GM19452 (cell line): Measurements from ENCODE around the gene TRPC3.
"Not testable (repeated sequence)": the region's sequence is repeated elsewhere in the genome, so short reads cannot be mapped to it uniquely, and the experiment has no call there.

Experiments
- ATAC-seq: cut with Tn5 transposase; IDR thresholded peaks from one replicate; pipeline ENCODE4 v1.9.1; 2021; ENCODE audit not compliant: unreplicated experiment

TRPC3 gene

GRCh38 chr4:121950212-121950679 lies 1.6 kb downstream of the TRPC3 start:
- peak; percentile 86 for ATAC-seq

- no peak for ATAC-seq
Measured at GRCh38 chr4:121946644-121947043, 5.2 kb downstream of the TRPC3 start.

GRCh38 chr4:121943941-121944340 lies 7.9 kb downstream of the TRPC3 start:
- ATAC-seq: no peak

GRCh38 chr4:121939690-121940089 lies 12.2 kb downstream of the TRPC3 start:
- no peak for ATAC-seq

GRCh38 chr4:121938282-121939092 lies 13.4 kb downstream of the TRPC3 start:
- no peak for ATAC-seq

- ATAC-seq: no peak
Measured at GRCh38 chr4:121936101-121936500, 15.8 kb downstream of the TRPC3 start.

- ATAC-seq: no peak
Measured at GRCh38 chr4:121934635-121935034, 17.2 kb downstream of the TRPC3 start.

- no peak for ATAC-seq
Measured at GRCh38 chr4:121932212-121932974, 19.5 kb downstream of the TRPC3 start.

- ATAC-seq: no peak
Measured at GRCh38 chr4:121930304-121930703, 21.6 kb downstream of the TRPC3 start.

GRCh38 chr4:121927948-121928347 lies 23.9 kb downstream of the TRPC3 start:
- ATAC-seq: no peak

GRCh38 chr4:121926490-121926889 lies 25.4 kb downstream of the TRPC3 start:
- not testable (repeated sequence) for ATAC-seq

- no peak for ATAC-seq
Measured at GRCh38 chr4:121923306-121923705, 28.6 kb downstream of the TRPC3 start.

GRCh38 chr4:121913667-121914066 lies 38.2 kb downstream of the TRPC3 start:
- no peak for ATAC-seq

GRCh38 chr4:121908346-121908745 lies 43.5 kb downstream of the TRPC3 start:
- no peak for ATAC-seq

- peak; percentile 92 for ATAC-seq
Measured at GRCh38 chr4:121900132-121900983, 51.5 kb downstream of the TRPC3 start.

GRCh38 chr4:121898150-121898549 lies 53.7 kb downstream of the TRPC3 start:
- no peak for ATAC-seq

- ATAC-seq: no peak
Measured at GRCh38 chr4:121888134-121888533, 63.7 kb downstream of the TRPC3 start.

- no peak for ATAC-seq
Measured at GRCh38 chr4:121885115-121885514, 66.7 kb downstream of the TRPC3 start.

- ATAC-seq: no peak
Measured at GRCh38 chr4:121881158-121881557, 70.7 kb downstream of the TRPC3 start.

GRCh38 chr4:121879135-121879534 lies 72.7 kb downstream of the TRPC3 start:
- no peak for ATAC-seq
